ENCODE measurements around the gene S100A5. TPM values are rescaled to one million over a fixed set of nuclear protein-coding genes. Genes with fewer than 3 reads are reported as not detected.

Gene S100A5
- total RNA-seq, 2 donors from 2014 or later = not detected

- TF ChIP-seq POLR2A (IDR thresholded peaks at IDR 0.05) = no peak
- no peak for TF ChIP-seq CTCF (IDR thresholded peaks at IDR 0.05)
- no peaks in the 10 kb centered on the region for H3K27me3 ChIP-seq
- H3K9me3 ChIP-seq = no peaks in the 10 kb centered on the region
- DNase-seq = no peak
- no peak overlapping the region for H3K4me3 ChIP-seq
- H3K36me3 ChIP-seq (replicated peaks in 1 of 2; ENCODE audit: insufficient read depth in 1 of 2, low read depth in 2 of 2) = no peaks in the 10 kb centered on the region
- no peak overlapping the region for H3K27ac ChIP-seq
- intact Hi-C loops (cut with DNase I) = loop anchor here (5.0 kb wide), 1 partner anchor 64 kb away; no protein-coding TSS in a partner anchor
- H3K4me1 ChIP-seq = peaks cover 27% of the 10 kb centered on the region
- WGBS, 2 donors = 57 to 66% methylated on average over 7 of the region's 7 CpGs
- no peak for ATAC-seq
Observed at GRCh38 chr1:153571706-153572105, 31.0 kb upstream of the S100A5 start.

GRCh38 chr1:153570874-153571273 lies 30.1 kb upstream of the S100A5 start:
- DNase-seq (no peak), ATAC-seq (no peak)
- peaks cover 34% of the 10 kb centered on the region for H3K4me1 ChIP-seq
- WGBS, 2 donors = 53 to 65% methylated on average over 5 of the region's 5 CpGs
- H3K9me3 ChIP-seq = no peaks in the 10 kb centered on the region
- intact Hi-C loops (cut with DNase I) = loop anchor here (5.0 kb wide), 1 partner anchor 64 kb away; no protein-coding TSS in a partner anchor
- no peak overlapping the region for H3K27ac ChIP-seq
- H3K27me3 ChIP-seq = no peaks in the 10 kb centered on the region
- no peaks in the 10 kb centered on the region for H3K36me3 ChIP-seq (replicated peaks in 1 of 2; ENCODE audit: insufficient read depth in 1 of 2, low read depth in 2 of 2)
- no peak overlapping the region for H3K4me3 ChIP-seq
- TF ChIP-seq CTCF (IDR thresholded peaks at IDR 0.05) (no peak), POLR2A (IDR thresholded peaks at IDR 0.05) (no peak)

GRCh38 chr1:153569465-153569864 lies 28.7 kb upstream of the S100A5 start:
- H3K4me1 ChIP-seq = peaks cover 40% of the 10 kb centered on the region
- H3K9me3 ChIP-seq = no peaks in the 10 kb centered on the region
- no peaks in the 10 kb centered on the region for H3K36me3 ChIP-seq (replicated peaks in 1 of 2; ENCODE audit: insufficient read depth in 1 of 2, low read depth in 2 of 2)
- ATAC-seq (no peak), DNase-seq (no peak)
- 59% methylated on average over 8 of the region's 8 CpGs for WGBS, 2 donors
- no peak for TF ChIP-seq CTCF (IDR thresholded peaks at IDR 0.05)
- no peak for TF ChIP-seq POLR2A (IDR thresholded peaks at IDR 0.05)
- H3K4me3 ChIP-seq = no peak overlapping the region
- intact Hi-C loops (cut with DNase I) = loop anchor here (5.0 kb wide), 1 partner anchor 42 kb away; no protein-coding TSS in a partner anchor
- no peaks in the 10 kb centered on the region for H3K27me3 ChIP-seq
- no peak overlapping the region for H3K27ac ChIP-seq

- Histone ChIP-seq H3K4me3 (no peak overlapping the region), H3K9me3 (no peaks in the 10 kb centered on the region), H3K27me3 (no peaks in the 10 kb centered on the region), H3K36me3 (replicated peaks in 1 of 2; ENCODE audit: insufficient read depth in 1 of 2, low read depth in 2 of 2) (no peaks in the 10 kb centered on the region), H3K27ac (peak overlapping the region; percentile 9 to 83 (median 36)), H3K4me1 (peaks cover 40% of the 10 kb centered on the region)
- DNase-seq (peak; percentile 85 to 90 (median 86)), ATAC-seq (peak; percentile 57)
- TF ChIP-seq POLR2A (IDR thresholded peaks at IDR 0.05) (no peak), CTCF (IDR thresholded peaks at IDR 0.05) (peak; percentile 96 to 99 (median 97))
- 4 to 9% methylated on average over 21 to 25 of the region's 25 CpGs for WGBS, 2 donors
- intact Hi-C loops (cut with DNase I) = loop anchor here (5.0 kb wide), 1 partner anchor 41 kb away; no protein-coding TSS in a partner anchor
Observed at GRCh38 chr1:153568367-153569099, 27.8 kb upstream of the S100A5 start.

All from body of pancreas (tissue), 4 donors.